Posterior cingulate gyrus (tissue), 11 donors: Measurements from ENCODE around the gene ZNF71.
"Not testable (repeated sequence)": the region's sequence is repeated elsewhere in the genome, so short reads cannot be mapped to it uniquely, and the experiment has no call there.

Experiments used
- DNase-seq, 10 donors: peaks; one replicate each; pipeline versions ENCODE4 v3.0.0 to v3.0.0-alpha.2; 2020 to 2021; ENCODE audit warnings: mixed read lengths in 3 of 10
- intact Hi-C: fragments of 100-400 bp; cut with DNase I; formaldehyde crosslinking; loops from one replicate; pipeline ENCODE4 v1.15.1; 2023

ZNF71 gene

GRCh38 chr19:56672610-56673009 lies 77.5 kb downstream of the ZNF71 start:
- intact Hi-C loops, DNase-seq: not testable (repeated sequence)
